ENCODE results near the gene OR6J1. TPM values are rescaled to one million over a fixed set of nuclear protein-coding genes. Genes with fewer than 3 reads are reported as not detected.

Gene OR6J1
- total and polyA plus RNA-seq, 2 experiments from 2014 or later: not detected

DNA sequence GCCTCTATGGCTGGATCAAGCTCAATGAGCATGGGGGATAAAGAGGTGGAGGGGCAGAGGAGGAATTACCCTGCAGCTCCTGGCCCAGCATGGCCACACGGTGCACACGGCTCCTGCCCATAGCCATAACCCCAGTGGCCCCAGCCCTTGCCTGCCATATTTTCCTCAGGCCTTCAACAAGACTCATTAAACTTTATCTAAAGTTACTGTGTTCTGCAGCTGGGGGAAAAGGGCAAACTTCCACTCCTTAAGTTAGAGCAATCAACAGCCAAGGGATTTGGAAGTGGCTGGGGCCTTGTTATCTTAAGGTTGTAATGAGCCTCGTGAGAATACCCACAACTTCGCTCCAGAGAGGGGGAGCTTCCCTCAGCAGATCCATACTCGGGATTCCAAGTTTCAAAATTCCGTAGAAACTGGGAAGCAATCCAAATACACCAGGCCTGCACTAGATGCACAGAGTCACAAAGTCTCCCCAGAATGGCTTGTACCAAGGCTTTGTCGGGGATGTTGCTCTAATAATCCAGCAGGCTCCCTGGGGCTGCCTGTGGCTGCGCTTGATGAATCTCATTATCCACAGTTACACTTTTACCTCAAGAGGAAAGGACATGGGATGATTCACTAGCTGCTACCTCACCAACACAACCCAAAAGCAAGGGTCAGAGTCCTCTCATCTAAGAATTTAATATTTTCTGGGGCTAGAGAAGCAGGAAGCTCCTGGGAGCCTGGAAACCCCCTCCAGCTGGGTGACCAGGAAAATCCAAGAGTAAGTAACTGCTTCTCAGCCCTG lies 13.0 kb upstream of the OR6J1 start:
- Histone ChIP-seq H3K36me3 (no peaks in the 10 kb centered on the region), H3K27ac (no peak overlapping the region), H3K27me3 (no peaks in the 10 kb centered on the region), H3K4me3 (no peak overlapping the region), H3K4me1 (ENCODE audit: low read depth) (no peaks in the 10 kb centered on the region), H3K9me3 (ENCODE audit: low read depth) (no peaks in the 10 kb centered on the region)
- peak in 1 of 2 donors; percentile 93 for DNase-seq (ENCODE audit: low read depth in 1 of 2, low spot score in 1 of 2)
- TF ChIP-seq, protein P1, sequence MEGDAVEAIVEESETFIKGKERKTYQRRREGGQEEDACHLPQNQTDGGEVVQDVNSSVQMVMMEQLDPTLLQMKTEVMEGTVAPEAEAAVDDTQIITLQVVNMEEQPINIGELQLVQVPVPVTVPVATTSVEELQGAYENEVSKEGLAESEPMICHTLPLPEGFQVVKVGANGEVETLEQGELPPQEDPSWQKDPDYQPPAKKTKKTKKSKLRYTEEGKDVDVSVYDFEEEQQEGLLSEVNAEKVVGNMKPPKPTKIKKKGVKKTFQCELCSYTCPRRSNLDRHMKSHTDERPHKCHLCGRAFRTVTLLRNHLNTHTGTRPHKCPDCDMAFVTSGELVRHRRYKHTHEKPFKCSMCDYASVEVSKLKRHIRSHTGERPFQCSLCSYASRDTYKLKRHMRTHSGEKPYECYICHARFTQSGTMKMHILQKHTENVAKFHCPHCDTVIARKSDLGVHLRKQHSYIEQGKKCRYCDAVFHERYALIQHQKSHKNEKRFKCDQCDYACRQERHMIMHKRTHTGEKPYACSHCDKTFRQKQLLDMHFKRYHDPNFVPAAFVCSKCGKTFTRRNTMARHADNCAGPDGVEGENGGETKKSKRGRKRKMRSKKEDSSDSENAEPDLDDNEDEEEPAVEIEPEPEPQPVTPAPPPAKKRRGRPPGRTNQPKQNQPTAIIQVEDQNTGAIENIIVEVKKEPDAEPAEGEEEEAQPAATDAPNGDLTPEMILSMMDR (IDR thresholded peaks at IDR 0.05; ENCODE audit: low read depth, low read length): no peak

DNA sequence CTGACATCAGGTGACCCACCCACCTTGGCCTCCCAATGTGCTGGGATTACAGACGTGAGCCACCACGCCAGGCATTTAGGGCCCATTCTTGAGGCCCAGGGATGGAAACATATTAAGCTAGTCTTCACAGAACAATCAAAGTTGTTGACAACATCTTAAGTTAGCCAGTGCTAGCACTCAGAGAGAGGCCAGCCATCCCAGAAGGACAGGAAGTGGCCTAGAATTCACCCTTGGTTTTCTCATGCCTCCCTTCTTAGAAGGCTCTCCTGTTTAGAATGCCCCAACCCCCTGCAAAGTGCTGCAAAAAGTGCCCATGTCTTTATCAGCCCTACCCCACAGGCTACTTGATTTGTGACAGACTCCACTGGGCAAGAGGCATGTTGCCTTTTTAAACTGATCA lies 12.1 kb upstream of the OR6J1 start:
- TF ChIP-seq, protein P1 (IDR thresholded peaks at IDR 0.05; ENCODE audit: low read depth, low read length): no peak
- DNase-seq (ENCODE audit: low read depth in 1 of 2, low spot score in 1 of 2): peak in 1 of 2 donors; percentile 60
- no peaks in the 10 kb centered on the region for H3K36me3 ChIP-seq

DNA sequence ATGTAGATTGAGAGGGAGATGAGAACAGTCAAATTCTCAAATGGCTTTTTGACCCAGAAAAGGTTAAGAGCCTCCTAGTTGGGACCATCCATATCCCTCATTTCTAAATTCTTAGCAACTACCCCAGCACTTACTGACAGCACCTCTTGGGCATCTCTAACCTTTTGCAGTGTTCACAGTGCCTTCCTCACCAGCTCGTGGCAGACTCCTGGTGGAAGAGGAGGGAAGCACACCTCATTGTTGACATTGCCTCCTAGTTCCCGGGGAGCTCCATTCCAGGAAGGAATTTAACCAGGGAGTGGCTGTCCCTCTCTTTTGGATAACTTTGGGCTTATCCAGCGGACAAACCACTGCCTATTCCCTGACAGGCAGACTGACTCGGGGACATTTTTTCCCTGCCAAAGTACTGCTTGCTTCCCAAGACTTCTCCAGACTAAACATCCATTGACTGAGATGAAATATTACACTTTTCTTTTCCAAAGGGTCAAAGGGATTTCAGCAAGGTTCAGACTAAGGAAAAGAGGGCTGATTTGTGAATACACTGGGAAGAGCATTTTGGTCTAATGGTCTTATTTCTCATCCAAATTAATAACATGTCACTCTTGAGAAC lies 9.0 kb upstream of the OR6J1 start:
- TF ChIP-seq, protein P1 (IDR thresholded peaks at IDR 0.05; ENCODE audit: low read depth, low read length): peak; percentile 95
- Histone ChIP-seq H3K9me3 (ENCODE audit: low read depth) (no peaks in the 10 kb centered on the region), H3K36me3 (no peaks in the 10 kb centered on the region), H3K27me3 (no peaks in the 10 kb centered on the region), H3K27ac (no peak overlapping the region), H3K4me1 (ENCODE audit: low read depth) (no peaks in the 10 kb centered on the region), H3K4me3 (no peak overlapping the region)
- peak; percentile 77 to 83 for DNase-seq (ENCODE audit: low read depth in 1 of 2, low spot score in 1 of 2)

More for the DNA sequence above, 12.1 kb upstream of the OR6J1 start:
- Histone ChIP-seq H3K4me1 (ENCODE audit: low read depth) (no peaks in the 10 kb centered on the region), H3K27ac (no peak overlapping the region), H3K9me3 (ENCODE audit: low read depth) (no peaks in the 10 kb centered on the region), H3K27me3 (no peaks in the 10 kb centered on the region), H3K4me3 (no peak overlapping the region)

DNA sequence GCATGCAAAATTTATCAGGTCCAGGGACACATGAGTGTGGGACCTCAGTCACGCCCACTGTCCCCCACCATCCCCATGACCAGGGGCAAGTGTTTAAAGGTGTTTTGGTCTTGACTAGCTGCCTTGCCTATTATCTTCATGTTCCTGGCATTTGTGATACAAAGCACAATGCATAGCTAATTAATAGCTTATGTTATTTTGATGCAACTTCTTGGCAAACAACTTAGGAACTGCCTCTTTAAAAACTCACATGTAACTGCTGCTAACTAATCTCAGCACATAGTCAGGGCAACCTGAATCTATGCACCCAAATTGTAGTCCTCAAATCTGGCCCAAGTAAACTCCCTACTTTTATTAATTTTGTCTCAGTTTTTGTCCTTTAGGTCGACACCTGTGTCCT lies 7.4 kb upstream of the OR6J1 start:
- no peaks in the 10 kb centered on the region for H3K27me3 ChIP-seq
- no peaks in the 10 kb centered on the region for H3K36me3 ChIP-seq
- H3K4me1 ChIP-seq (ENCODE audit: low read depth): no peaks in the 10 kb centered on the region
- TF ChIP-seq, protein P1 (IDR thresholded peaks at IDR 0.05; ENCODE audit: low read depth, low read length): no peak
- H3K27ac ChIP-seq: no peak overlapping the region
- H3K9me3 ChIP-seq (ENCODE audit: low read depth): no peaks in the 10 kb centered on the region
- H3K4me3 ChIP-seq: no peak overlapping the region
- no peak for DNase-seq (ENCODE audit: low read depth in 1 of 2, low spot score in 1 of 2)

DNA sequence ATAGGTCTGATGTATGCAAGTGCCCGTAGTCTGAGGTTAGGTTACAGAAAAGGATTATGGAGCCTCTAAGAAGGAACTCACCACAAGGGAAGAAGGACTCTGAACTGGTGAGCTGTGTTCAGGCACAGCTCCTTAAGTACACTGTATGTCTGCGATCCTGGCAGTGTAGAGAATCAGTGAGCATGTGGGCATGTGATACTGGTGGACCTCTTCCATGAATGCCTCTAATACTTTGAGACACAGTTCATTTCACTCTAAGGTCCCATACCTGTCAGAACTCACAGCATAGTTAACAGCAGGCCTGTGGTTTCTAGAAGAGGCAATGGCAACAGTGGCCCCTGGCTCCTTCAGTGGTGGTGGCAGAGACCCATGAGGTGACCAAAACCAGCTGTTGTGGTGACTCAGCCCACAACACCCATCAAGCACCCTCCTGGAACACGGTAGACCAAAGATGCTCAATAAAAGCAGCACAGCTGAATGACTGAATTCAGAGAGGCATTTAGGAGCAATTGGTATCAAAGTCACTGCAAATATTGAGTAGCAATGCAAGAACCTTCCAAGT lies 6.9 kb upstream of the OR6J1 start:
- TF ChIP-seq, protein P1 (IDR thresholded peaks at IDR 0.05; ENCODE audit: low read depth, low read length): no peak

More for the DNA sequence above, 6.9 kb upstream of the OR6J1 start:
- peak in 1 of 2 donors; percentile 16 for DNase-seq (ENCODE audit: low read depth in 1 of 2, low spot score in 1 of 2)
- no peak overlapping the region for H3K27ac ChIP-seq
- no peak overlapping the region for H3K4me3 ChIP-seq
- H3K36me3 ChIP-seq: no peaks in the 10 kb centered on the region
- H3K9me3 ChIP-seq (ENCODE audit: low read depth): no peaks in the 10 kb centered on the region
- H3K4me1 ChIP-seq (ENCODE audit: low read depth): no peaks in the 10 kb centered on the region
- H3K27me3 ChIP-seq: no peaks in the 10 kb centered on the region

Measured in cardiac muscle cell (in vitro differentiated cells and primary cell).